Fibroblast of mammary gland (primary cell): ENCODE results near the gene S1PR3.
A peak's percentile ranks its signal among the peaks of the same experiment; 100 is the strongest.

Experiments used
- DNase-seq: peaks from one replicate; pipeline ENCODE4 v3.0.0-alpha.2; 2010; ENCODE audit warnings: low read depth
- H3K4me3 ChIP-seq: 2 replicates; pipeline ENCODE4 v1.5.1; 2011; ENCODE audit warnings: low read depth, mild to moderate bottlenecking, low read length, moderate library complexity; ENCODE audit not compliant: control insufficient read depth
- TF ChIP-seq, protein P1 (sequence below): conservative IDR thresholded peaks from 2 replicates; pipeline ENCODE4 v1.5.1; 2011; ENCODE audit warnings: low read depth, low read length, inconsistent platforms; ENCODE audit not compliant: control insufficient read depth, insufficient read depth

Gene S1PR3

DNA sequence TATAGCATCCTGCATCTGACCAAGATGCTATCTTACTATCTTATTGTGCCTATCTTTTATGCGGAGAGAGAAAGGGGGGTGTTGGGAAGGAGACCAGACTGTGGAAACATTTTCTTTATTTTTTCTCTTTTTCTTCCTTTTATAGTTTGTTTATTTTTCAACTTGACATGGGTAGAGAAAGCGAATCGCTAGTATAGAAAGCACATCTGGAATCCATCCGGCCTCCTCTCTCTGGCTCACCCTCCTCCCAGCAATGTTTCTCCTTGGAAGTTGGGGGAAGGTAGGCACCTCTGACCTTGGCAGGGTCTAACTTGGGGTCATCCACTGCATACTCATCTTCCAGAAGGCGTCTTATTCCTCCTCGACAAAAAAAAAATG lies 3.9 kb downstream of the S1PR3 start:
- TF ChIP-seq, protein P1, sequence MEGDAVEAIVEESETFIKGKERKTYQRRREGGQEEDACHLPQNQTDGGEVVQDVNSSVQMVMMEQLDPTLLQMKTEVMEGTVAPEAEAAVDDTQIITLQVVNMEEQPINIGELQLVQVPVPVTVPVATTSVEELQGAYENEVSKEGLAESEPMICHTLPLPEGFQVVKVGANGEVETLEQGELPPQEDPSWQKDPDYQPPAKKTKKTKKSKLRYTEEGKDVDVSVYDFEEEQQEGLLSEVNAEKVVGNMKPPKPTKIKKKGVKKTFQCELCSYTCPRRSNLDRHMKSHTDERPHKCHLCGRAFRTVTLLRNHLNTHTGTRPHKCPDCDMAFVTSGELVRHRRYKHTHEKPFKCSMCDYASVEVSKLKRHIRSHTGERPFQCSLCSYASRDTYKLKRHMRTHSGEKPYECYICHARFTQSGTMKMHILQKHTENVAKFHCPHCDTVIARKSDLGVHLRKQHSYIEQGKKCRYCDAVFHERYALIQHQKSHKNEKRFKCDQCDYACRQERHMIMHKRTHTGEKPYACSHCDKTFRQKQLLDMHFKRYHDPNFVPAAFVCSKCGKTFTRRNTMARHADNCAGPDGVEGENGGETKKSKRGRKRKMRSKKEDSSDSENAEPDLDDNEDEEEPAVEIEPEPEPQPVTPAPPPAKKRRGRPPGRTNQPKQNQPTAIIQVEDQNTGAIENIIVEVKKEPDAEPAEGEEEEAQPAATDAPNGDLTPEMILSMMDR = no peak
- peak; percentile 43 for DNase-seq
- no peak overlapping the region for H3K4me3 ChIP-seq

DNA sequence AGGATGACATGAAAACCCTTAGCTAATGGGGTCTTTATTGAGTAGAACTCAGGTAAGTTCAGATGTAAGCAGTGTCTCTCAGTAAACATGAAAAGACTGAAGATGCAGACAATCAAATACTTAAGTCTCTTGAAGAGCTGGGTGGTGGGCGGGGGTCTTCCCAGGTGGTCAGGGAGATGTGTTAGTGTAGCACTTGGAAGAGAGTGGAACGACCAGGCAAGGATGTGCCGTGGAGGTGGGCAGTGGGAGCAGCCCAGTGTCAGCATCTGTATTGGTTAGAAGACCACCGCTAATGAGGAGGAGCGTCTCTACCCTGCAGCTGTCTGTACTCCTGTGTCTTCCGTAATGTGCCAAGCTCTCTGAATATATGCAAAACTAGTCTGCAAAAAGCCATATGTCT lies 4.4 kb downstream of the S1PR3 start:
- TF ChIP-seq, protein P1 = no peak
- H3K4me3 ChIP-seq = no peak overlapping the region

DNA sequence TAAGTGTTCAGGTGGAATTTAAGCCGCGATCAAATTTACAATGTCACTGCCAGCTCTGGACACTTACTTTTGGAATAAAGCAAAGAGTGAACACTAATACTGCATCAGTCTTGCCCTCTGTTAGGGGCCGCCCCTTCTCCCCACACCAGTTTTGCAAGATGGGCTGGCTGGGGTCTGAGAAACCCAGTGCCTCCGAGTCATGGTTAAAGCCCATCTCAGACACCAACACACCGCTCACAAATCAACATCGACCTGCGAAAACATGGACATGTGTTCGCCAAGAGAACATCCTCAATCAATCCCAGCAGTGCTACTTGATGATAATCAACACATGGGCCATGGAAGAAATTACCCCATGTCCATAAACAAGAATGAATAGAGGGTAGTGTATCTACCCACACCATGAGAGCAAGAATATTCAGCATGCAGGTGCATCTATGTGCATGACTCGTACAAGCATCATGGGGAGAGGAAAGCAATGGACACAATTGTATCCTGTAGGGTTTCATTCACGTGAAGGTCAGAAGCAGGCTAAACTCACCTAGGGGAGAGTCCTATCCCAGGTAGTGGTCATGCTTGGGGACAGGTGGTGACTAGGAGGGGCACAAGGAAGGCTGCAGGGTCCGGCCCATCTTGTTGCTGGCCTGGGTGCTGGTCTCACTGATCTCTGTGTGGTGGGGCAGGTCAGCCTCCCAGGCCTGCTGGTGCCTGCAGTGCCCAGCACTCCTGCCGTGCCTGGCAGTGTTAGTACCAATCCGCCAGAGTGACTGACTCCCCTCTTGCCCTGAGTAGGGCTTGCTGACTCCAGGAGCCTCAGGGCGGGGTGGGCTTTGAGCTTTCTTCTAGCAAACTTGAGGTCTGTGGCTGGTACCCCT lies 5.0 kb downstream of the S1PR3 start:
- no peak overlapping the region for H3K4me3 ChIP-seq
- no peak for DNase-seq
- TF ChIP-seq, protein P1 = no peak

More for the DNA sequence above, 4.4 kb downstream of the S1PR3 start:
- no peak for DNase-seq

DNA sequence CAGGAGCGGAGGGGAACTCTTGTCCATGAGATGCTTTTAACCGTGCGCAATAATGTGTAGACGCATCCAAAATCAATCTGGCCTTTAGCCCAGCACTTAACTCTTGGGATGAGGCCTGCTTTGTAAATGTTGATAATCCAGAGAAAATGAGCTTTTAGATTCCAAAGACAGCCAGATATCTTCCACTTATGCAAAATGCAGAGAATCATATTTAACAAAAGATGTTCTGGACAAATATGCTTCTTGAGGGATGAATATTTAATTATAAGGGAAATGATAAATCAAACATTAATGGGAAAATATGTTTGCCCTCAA lies 5.6 kb downstream of the S1PR3 start:
- no peak overlapping the region for H3K4me3 ChIP-seq
- DNase-seq = no peak
- TF ChIP-seq, protein P1 = no peak

DNA sequence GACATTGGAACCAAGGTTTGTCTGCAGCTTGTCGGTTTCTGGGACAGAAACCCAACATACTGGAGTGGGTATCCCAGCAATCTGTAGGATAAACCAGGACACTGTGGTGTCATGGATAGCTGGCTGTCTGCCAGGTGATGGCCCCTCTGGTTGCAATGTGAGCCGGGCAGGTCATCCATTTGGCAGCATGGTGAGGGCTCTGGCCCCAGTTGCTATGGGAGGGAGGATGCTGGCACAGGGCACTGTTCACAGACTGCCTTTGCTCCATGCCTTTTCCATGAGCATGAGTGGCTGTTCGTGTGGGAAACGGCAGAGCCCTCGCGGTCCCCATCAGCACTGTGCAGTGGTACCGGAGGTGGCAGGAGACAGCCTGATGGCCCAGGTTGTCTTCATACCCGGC lies 6.4 kb downstream of the S1PR3 start:
- no peak overlapping the region for H3K4me3 ChIP-seq
- TF ChIP-seq, protein P1 = no peak
- no peak for DNase-seq

DNA sequence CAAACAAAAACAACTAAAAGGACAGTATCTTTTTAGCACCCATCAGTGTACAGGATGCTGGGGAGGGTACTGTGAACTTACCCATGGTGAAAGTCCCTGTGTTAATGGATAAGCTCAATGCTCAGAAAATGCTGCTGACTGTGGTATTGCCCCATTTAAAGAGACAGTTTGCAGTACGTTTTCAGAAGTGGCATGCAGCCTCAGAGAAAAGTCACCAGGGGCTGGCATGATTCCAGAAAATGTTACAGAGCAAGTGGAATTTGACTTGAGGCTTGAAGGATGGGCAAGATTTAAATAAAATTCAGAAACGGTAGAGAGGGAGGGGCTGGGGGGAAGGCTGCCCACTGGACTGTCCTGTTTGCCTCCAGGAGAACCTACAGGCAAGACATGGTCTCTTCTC lies 7.2 kb downstream of the S1PR3 start:
- DNase-seq = peak; percentile 48
- H3K4me3 ChIP-seq = no peak overlapping the region
- TF ChIP-seq, protein P1 = no peak
